Measurements from ENCODE around the gene UBQLNL.

Gene UBQLNL

GRCh38 chr11:5516599-5516998, at the start of gene UBQLNL:
UBQLNL (minus strand) TSS chr11:5516699; CDS start chr11:5516441, 258 bp downstream.
- no peak for DNase-seq (ENCODE audit: low read depth in 2 of 3, low spot score in 2 of 3)

- DNase-seq (ENCODE audit: low read depth in 2 of 3, low spot score in 2 of 3): no peak
These were observed 47.9 kb upstream of the UBQLNL start for GRCh38 chr11:5564259-5565019.

- DNase-seq (ENCODE audit: low read depth in 2 of 3, low spot score in 2 of 3): no peak
These were observed 41.3 kb upstream of the UBQLNL start for GRCh38 chr11:5557751-5558150.

- DNase-seq (ENCODE audit: low read depth in 2 of 3, low spot score in 2 of 3): no peak
These were observed 40.2 kb upstream of the UBQLNL start for GRCh38 chr11:5556596-5557188.

GRCh38 chr11:5553343-5553742, 36.8 kb upstream of the UBQLNL start:
- DNase-seq (ENCODE audit: low read depth in 2 of 3, low spot score in 2 of 3): no peak

- DNase-seq (ENCODE audit: low read depth in 2 of 3, low spot score in 2 of 3): no peak
These were observed 34.1 kb upstream of the UBQLNL start for GRCh38 chr11:5550440-5551095.

GRCh38 chr11:5548440-5548839, 31.9 kb upstream of the UBQLNL start, which contains the start of gene OR52H1:
OR52H1 (minus strand) TSS chr11:5548540; CDS start chr11:5545505, 3,035 bp downstream.
- DNase-seq (ENCODE audit: low read depth in 2 of 3, low spot score in 2 of 3): no peak

- no peak for DNase-seq (ENCODE audit: low read depth in 2 of 3, low spot score in 2 of 3)
These were observed 31.5 kb upstream of the UBQLNL start for GRCh38 chr11:5547982-5548381.

- no peak for DNase-seq (ENCODE audit: low read depth in 2 of 3, low spot score in 2 of 3)
These were observed 30.0 kb upstream of the UBQLNL start for GRCh38 chr11:5546457-5546856.

- no peak for DNase-seq (ENCODE audit: low read depth in 2 of 3, low spot score in 2 of 3)
These were observed 24.9 kb upstream of the UBQLNL start for GRCh38 chr11:5541427-5541826.

GRCh38 chr11:5536482-5536881, 20.0 kb upstream of the UBQLNL start:
- DNase-seq (ENCODE audit: low read depth in 2 of 3, low spot score in 2 of 3): no peak

GRCh38 chr11:5534046-5534445, 17.5 kb upstream of the UBQLNL start:
- no peak for DNase-seq (ENCODE audit: low read depth in 2 of 3, low spot score in 2 of 3)

GRCh38 chr11:5531053-5531831, 14.7 kb upstream of the UBQLNL start:
- DNase-seq (ENCODE audit: low read depth in 2 of 3, low spot score in 2 of 3): no peak

GRCh38 chr11:5528495-5528894, 12.0 kb upstream of the UBQLNL start:
- DNase-seq (ENCODE audit: low read depth in 2 of 3, low spot score in 2 of 3): no peak

GRCh38 chr11:5527716-5528115, 11.2 kb upstream of the UBQLNL start:
- DNase-seq (ENCODE audit: low read depth in 2 of 3, low spot score in 2 of 3): no peak

- DNase-seq (ENCODE audit: low read depth in 2 of 3, low spot score in 2 of 3): no peak
These were observed 8.3 kb upstream of the UBQLNL start for GRCh38 chr11:5524756-5525155.

- no peak for DNase-seq (ENCODE audit: low read depth in 2 of 3, low spot score in 2 of 3)
These were observed 5.8 kb upstream of the UBQLNL start for GRCh38 chr11:5522308-5522707.

GRCh38 chr11:5521540-5521939, 5.0 kb upstream of the UBQLNL start:
- DNase-seq (ENCODE audit: low read depth in 2 of 3, low spot score in 2 of 3): no peak

GRCh38 chr11:5514841-5515240, 1.7 kb downstream of the UBQLNL start:
- no peak for DNase-seq (ENCODE audit: low read depth in 2 of 3, low spot score in 2 of 3)

GRCh38 chr11:5509803-5510202, 6.7 kb downstream of the UBQLNL start, which contains the start of gene UBQLN3:
UBQLN3 (minus strand) TSS chr11:5509957; CDS start chr11:5509558, 399 bp downstream.
- no peak for DNase-seq (ENCODE audit: low read depth in 2 of 3, low spot score in 2 of 3)

GRCh38 chr11:5508605-5509004, 7.9 kb downstream of the UBQLNL start:
- DNase-seq (ENCODE audit: low read depth in 2 of 3, low spot score in 2 of 3): no peak

Measured in activated CD8-positive, alpha-beta memory T cell treated with anti-CD3 and anti-CD28 coated beads for 48 hours (primary cell).